Measurements from ENCODE around the gene RPS19BP1. TPM values are rescaled to one million over a fixed set of nuclear protein-coding genes. Genes with fewer than 3 reads are reported as not detected.

The RPS19BP1 gene
- total RNA-seq, 4 donors from 2014 or later = 144 to 176 (median 160) TPM

DNA sequence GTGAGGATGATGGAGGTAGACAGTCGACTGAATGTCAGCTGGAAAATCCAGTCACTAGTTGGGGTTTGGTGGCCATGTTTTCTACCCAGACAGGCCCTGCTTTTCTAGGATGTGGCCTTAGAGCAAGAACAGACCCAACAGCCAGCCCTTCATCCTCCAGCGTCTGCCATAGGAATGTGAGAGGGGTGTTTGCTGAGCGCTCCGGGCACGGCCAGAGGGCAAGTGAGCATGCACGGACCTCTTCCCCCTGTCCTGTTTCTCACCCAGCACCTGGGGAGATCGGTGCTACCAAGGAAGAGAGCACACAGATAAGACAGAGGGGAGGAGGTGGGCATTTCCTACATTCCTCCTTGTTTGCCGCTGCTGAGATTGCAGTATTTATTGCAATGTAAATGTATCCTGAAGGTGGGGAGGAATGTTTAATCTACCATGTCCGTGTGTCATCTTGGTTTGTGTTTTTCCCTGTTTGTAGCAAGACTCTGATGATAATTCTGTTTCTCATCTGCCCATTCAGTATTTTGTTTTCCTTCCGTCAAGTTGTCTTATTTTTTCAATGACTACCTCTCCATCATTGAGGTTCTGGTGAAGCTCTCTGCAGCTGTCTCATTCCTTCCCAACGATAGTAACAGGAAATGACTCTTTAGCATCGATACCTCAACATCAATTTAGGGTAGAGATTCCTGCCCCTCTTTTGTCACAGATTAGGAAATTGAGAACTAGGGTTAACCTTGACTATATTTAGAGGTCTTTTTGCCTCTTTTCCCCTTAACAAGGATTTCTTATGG, 17.1 kb downstream of the RPS19BP1 start:
- Histone ChIP-seq H3K4me1 (peaks cover 5 to 33% (median 6%) of the 10 kb centered on the region in 3 donors), H3K9me3 (no peaks in the 10 kb centered on the region), H3K36me3 (peaks cover 0 to 72% of the 10 kb centered on the region in 2 donors), H3K27me3 (no peaks in the 10 kb centered on the region), H3K27ac (no peak overlapping the region), H3K4me3 (no peak overlapping the region)
- ATAC-seq = no peak
- TF ChIP-seq EP300 (IDR thresholded peaks at IDR 0.05) (no peak), POLR2A (IDR thresholded peaks at IDR 0.05) (no peak), CTCF (IDR thresholded peaks at IDR 0.05) (no peak), POLR2AphosphoS5 (IDR thresholded peaks at IDR 0.05) (no peak)
- WGBS, 2 donors (ENCODE audit: low coverage in 1 of 2) = 76 to 77% methylated on average over 6 to 9 of the region's 12 CpGs

GRCh38 chr22:39514373-39514973, 18.1 kb downstream of the RPS19BP1 start:
- Histone ChIP-seq H3K27ac (peak overlapping the region in 1 of 4 donors; percentile 11), H3K36me3 (peaks cover 0 to 82% of the 10 kb centered on the region in 2 donors)
- ATAC-seq = no peak

GRCh38 chr22:39513791-39514190, 18.8 kb downstream of the RPS19BP1 start:
- no peak for ATAC-seq
- H3K36me3 ChIP-seq = peaks cover 0 to 88% of the 10 kb centered on the region in 2 donors
- no peaks in the 10 kb centered on the region for H3K27me3 ChIP-seq
- H3K9me3 ChIP-seq = no peaks in the 10 kb centered on the region
- peaks cover 1 to 29% (median 2%) of the 10 kb centered on the region in 3 donors for H3K4me1 ChIP-seq
- peak overlapping the region in 1 of 4 donors; percentile 11 for H3K27ac ChIP-seq
- H3K4me3 ChIP-seq = no peak overlapping the region
- no CpG with 5 or more reads among the region's 18 CpGs for WGBS, 2 donors (ENCODE audit: low coverage in 1 of 2)
- TF ChIP-seq EP300 (IDR thresholded peaks at IDR 0.05) (no peak), CTCF (IDR thresholded peaks at IDR 0.05) (no peak), POLR2A (IDR thresholded peaks at IDR 0.05) (no peak), POLR2AphosphoS5 (IDR thresholded peaks at IDR 0.05) (no peak)

More at GRCh38 chr22:39514373-39514973, 18.1 kb downstream of the RPS19BP1 start:
- H3K4me1 ChIP-seq = peaks cover 5 to 31% (median 6%) of the 10 kb centered on the region in 3 donors
- TF ChIP-seq EP300 (IDR thresholded peaks at IDR 0.05) (no peak), CTCF (IDR thresholded peaks at IDR 0.05) (peak in 3 of 4 experiments; percentile 61 to 72 (median 72)), POLR2AphosphoS5 (IDR thresholded peaks at IDR 0.05) (no peak), POLR2A (IDR thresholded peaks at IDR 0.05) (no peak)
- 20 to 33% methylated on average over 5 to 8 of the region's 8 CpGs for WGBS, 2 donors (ENCODE audit: low coverage in 1 of 2)
- H3K27me3 ChIP-seq = no peaks in the 10 kb centered on the region
- no peaks in the 10 kb centered on the region for H3K9me3 ChIP-seq
- H3K4me3 ChIP-seq = no peak overlapping the region

DNA sequence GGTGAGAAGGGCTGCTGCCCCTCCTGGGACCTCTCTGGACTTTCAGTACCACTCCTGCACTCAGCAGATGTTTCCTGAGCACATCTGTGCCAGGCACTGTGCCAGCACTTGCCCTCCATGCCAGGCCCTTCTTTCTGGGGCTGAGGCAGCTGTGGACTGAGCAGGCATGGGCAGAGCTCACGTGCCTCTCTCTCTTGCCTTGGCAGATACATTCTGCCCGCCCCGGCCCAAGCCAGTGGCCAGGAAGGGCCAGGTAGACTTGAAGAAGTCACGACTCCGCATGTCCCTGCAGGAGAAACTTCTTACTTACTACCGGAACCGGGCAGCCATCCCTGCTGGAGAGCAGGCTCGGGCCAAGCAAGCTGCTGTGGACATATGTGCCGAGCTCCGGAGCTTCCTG, 20.5 kb downstream of the RPS19BP1 start:
- Histone ChIP-seq H3K4me3 (no peak overlapping the region), H3K9me3 (no peaks in the 10 kb centered on the region), H3K27ac (no peak overlapping the region), H3K36me3 (peaks cover 0 to 100% of the 10 kb centered on the region in 2 donors), H3K4me1 (peaks cover 0 to 18% (median 0%) of the 10 kb centered on the region in 3 donors), H3K27me3 (no peaks in the 10 kb centered on the region)
- no peak for ATAC-seq
- TF ChIP-seq EP300 (IDR thresholded peaks at IDR 0.05) (no peak), POLR2A (IDR thresholded peaks at IDR 0.05) (no peak), CTCF (IDR thresholded peaks at IDR 0.05) (no peak), POLR2AphosphoS5 (IDR thresholded peaks at IDR 0.05) (no peak)
- no CpG with 5 or more reads among the region's 10 CpGs for WGBS, 2 donors (ENCODE audit: low coverage in 1 of 2)

All from gastroesophageal sphincter (tissue), 4 donors.